GM20431 (cell line): ENCODE measurements around the gene BTBD17.

Experiments
- in situ Hi-C: fragments of 300-500 bp; cut with MseI, MboI; formaldehyde crosslinking; loops from one replicate; pipeline ENCODE4 v1.15.0; 2020; ENCODE audit warnings: low sequenced_read_pairs; ENCODE audit not compliant: unreplicated experiment

Gene BTBD17

GRCh38 chr17:74362810-74363498 lies 1.3 kb upstream of the BTBD17 start:
- in situ Hi-C loops, result no loop called here

- in situ Hi-C loops, result no loop called here
Observed at GRCh38 chr17:74362069-74362405, 369 bp upstream of the BTBD17 start.

GRCh38 chr17:74360899-74361229 lies 804 bp downstream of the BTBD17 start:
- in situ Hi-C loops, result no loop called here

GRCh38 chr17:74359916-74360315 lies 1.8 kb downstream of the BTBD17 start:
- in situ Hi-C loops, result loop anchor here (10.0 kb wide), 1 partner anchor 55 kb away; no protein-coding TSS in a partner anchor

GRCh38 chr17:74358697-74359096 lies 3.0 kb downstream of the BTBD17 start:
- in situ Hi-C loops, result loop anchor here (10.0 kb wide), 1 partner anchor 54 kb away; no protein-coding TSS in a partner anchor

- in situ Hi-C loops, result loop anchor here (10.0 kb wide), 1 partner anchor 53 kb away; no protein-coding TSS in a partner anchor
Observed at GRCh38 chr17:74357466-74357809, 4.2 kb downstream of the BTBD17 start.

GRCh38 chr17:74356646-74357465 lies 4.8 kb downstream of the BTBD17 start:
- in situ Hi-C loops, result loop anchor here (10.0 kb wide), 1 partner anchor 52 kb away; no protein-coding TSS in a partner anchor

GRCh38 chr17:74355065-74355464 lies 6.6 kb downstream of the BTBD17 start:
- in situ Hi-C loops, result loop anchor here (10.0 kb wide), 1 partner anchor 50 kb away; no protein-coding TSS in a partner anchor

- in situ Hi-C loops, result loop anchor here (10.0 kb wide), 1 partner anchor 50 kb away; no protein-coding TSS in a partner anchor
Observed at GRCh38 chr17:74354561-74354960, 7.1 kb downstream of the BTBD17 start.

GRCh38 chr17:74354123-74354522 lies 7.5 kb downstream of the BTBD17 start:
- in situ Hi-C loops, result loop anchor here (10.0 kb wide), 1 partner anchor 49 kb away; no protein-coding TSS in a partner anchor

- in situ Hi-C loops, result loop anchor here (10.0 kb wide), 1 partner anchor 49 kb away; no protein-coding TSS in a partner anchor
Observed at GRCh38 chr17:74353446-74354060, 8.1 kb downstream of the BTBD17 start.

GRCh38 chr17:74351552-74352210 lies 10.0 kb downstream of the BTBD17 start:
- in situ Hi-C loops, result loop anchor here (10.0 kb wide), 1 partner anchor 47 kb away; no protein-coding TSS in a partner anchor

GRCh38 chr17:74350486-74350885 lies 11.2 kb downstream of the BTBD17 start:
- in situ Hi-C loops, result loop anchor here (10.0 kb wide), 1 partner anchor 46 kb away; no protein-coding TSS in a partner anchor

- in situ Hi-C loops, result no loop called here
Observed at GRCh38 chr17:74349120-74349519, 12.5 kb downstream of the BTBD17 start.

- in situ Hi-C loops, result no loop called here
Observed at GRCh38 chr17:74347646-74348045, 14.0 kb downstream of the BTBD17 start.

GRCh38 chr17:74345433-74346241 lies 16.0 kb downstream of the BTBD17 start:
- in situ Hi-C loops, result no loop called here

GRCh38 chr17:74344658-74345057 lies 17.0 kb downstream of the BTBD17 start:
- in situ Hi-C loops, result no loop called here

- in situ Hi-C loops, result no loop called here
Observed at GRCh38 chr17:74343526-74344284, 18.0 kb downstream of the BTBD17 start.

- in situ Hi-C loops, result no loop called here
Observed at GRCh38 chr17:74343121-74343520, 18.5 kb downstream of the BTBD17 start.
